HG02852 (cell line): ENCODE data around the gene BMPER.

Source experiments
- ATAC-seq: cut with Tn5 transposase; IDR thresholded peaks from one replicate; pipeline ENCODE4 v1.9.1; 2021; ENCODE audit warnings: mild to moderate bottlenecking, moderate library complexity; ENCODE audit not compliant: unreplicated experiment

The BMPER gene

DNA sequence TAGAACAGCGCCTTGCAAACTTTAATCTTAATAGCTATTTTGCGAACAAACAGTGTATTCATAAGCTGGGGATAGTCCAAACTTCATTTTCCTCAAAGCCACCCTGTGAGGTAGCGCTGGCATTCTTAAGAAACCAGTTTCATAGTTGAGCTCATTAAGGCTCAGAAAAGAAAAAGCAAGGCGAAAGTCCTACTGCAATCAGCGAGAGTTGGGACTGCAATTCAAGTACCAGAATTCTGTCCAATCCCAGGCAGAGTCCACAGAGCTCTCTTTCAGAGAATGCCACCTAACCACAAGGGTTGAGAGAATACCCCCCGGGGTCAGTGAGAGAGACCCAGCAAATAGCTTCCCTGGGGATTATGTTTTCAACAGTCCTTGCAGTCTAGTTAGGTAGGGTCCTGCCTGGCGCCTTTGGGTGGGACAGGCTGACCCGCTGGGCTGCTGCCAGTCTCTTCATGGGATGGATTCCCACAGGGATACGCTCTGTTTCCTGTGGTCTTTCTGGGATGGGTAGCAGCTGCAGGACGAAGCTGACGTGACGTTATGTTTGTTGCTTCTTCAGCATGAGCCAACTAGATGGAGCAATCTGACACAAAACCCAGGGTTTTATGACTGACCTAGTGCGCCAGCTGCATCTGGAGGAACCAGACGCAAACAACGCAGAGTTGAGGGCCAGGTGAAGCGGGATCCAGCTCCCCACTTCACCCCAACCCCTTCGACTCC lies 16.0 kb downstream of the BMPER start:
- no peak for ATAC-seq

DNA sequence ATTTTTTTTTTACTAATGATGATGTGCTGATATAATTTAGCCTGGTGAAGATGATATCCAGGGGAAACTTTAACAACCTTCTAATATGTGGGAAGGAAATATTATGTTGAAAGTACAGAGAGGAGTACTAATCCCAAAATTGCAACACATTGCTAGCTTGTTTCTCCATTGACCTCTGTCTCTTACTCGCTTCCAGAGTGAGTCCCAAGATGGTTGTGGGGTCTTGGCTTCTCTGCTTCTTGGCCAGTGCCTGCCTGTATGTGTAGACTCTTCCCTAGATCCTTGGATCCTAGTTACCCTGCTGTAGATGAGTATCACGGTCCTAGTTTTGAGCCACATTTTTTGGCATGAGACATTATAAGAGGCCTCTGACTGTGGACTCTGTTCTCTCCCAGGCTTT lies 17.5 kb downstream of the BMPER start:
- ATAC-seq = no peak

DNA sequence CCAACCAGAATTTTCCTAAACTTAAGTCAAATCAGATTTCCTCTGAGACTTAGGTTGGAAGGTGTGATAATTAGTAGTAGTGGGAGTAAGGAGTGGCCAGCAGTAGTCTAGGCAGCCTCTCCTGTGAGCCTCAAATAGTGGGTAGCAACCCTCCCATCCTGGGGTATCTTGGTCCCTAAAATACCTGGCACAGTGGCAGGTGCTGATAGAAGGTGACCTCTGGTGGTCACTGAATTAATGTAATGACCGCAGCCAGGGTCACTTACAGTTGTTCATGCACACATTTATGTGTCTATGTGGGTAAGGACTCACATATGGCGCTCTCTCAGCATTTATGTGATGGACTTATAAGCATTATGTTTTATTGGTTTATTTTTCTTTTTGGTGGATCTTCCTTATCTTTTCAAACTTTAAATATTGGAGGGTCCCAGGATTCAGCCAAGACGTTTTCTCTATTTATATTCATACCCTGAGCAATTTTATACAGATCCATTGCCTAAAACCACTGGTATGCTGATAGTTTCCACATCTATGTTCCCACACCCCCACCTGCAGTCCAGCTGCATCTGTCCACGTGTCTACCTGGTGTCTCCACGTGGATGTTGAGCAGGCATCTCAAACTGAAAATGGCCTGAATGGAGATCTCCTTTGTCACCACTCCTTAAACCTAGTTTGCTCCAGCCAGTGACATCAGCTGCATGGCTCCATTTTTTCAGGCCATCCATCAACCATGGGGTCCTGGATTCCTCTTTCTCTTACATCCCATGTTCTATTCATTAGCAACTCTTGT lies 18.3 kb downstream of the BMPER start:
- no peak for ATAC-seq

DNA sequence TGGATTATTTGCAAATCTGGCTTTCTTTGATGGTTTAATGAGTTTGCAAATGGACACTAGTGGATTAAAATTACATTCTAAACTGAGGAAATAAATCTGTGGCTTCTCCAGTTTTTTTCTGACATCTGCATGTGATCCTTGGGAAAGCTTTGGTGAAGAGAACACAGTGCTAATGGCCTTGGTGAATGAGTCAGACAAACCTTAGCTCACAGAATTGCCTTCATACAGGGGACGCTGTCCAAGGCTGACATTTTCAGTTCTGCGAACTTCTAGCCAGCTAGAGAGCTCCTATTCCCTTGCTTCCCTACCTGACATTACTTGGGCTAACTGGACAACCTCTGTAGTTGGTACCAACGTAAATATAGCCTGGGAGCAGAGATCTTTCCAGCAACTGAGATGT lies 21.2 kb downstream of the BMPER start:
- no peak for ATAC-seq

DNA sequence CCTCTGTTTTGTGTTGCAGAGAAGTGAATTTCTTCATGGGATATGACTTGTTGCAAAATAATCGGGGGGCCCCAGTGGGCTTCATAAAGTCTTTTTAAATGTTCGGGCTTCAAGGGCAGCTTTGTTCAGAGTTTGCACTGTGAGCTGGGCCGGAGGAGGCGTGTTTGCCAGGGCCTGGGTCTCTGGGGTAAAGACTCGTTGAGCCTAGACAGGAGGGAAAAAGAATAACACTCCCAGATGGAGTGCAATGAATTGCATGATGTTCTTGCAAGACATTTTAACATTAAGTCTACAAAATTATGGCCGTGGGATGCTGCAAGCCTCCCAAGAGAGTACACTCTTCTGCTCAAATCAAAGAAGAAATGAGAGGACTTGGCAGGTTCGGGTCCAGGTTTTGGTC lies 23.6 kb downstream of the BMPER start:
- no peak for ATAC-seq

DNA sequence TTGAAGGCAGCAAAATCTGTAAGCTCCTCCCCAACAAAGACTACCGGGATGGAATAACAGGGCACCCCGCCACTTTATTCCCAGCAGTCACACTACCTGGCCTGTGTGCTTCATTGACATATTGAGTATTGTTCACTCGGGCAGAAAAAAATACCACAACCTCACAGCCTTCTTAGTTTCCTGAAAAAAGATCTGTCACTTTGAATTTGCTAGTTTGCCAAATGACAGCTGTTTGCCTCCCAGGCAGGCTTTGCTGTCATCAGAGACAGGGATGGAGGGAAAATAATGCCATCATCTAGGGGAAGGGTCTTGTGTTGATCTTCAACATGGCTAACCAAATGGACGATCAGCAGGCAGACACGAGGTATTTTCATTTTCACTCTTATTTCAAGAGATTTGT lies 26.9 kb downstream of the BMPER start:
- no peak for ATAC-seq

DNA sequence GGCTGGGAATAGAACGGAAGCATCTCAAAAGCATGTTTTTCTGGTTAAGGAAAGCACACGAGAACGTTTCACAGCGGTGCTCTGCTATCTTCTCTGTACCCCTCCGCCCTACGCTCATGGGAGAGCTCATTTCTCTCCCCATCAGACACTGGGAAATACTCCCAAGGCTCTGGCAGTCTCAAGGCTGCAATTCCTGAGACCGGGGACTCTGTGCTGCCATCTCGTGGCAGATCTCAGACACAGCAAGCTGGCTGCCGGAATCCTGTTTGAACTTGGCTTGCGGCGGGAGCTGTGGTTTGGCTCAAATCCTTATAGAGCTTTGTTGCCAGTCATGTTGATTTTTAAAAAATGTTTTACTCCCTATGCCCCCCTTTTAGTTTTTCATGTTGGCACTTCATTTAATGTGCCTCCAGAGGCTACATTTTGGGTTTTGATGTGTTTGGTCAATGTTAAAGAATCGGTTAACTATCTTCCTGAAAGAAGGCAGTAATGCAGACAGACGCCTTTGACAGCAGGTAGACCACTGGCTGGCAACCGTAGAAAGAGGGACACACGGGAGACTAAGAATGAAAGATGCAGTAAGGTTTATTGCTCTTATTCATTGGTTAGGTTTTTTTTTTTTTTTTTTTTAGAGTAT lies 27.6 kb downstream of the BMPER start:
- ATAC-seq = peak; percentile 88

DNA sequence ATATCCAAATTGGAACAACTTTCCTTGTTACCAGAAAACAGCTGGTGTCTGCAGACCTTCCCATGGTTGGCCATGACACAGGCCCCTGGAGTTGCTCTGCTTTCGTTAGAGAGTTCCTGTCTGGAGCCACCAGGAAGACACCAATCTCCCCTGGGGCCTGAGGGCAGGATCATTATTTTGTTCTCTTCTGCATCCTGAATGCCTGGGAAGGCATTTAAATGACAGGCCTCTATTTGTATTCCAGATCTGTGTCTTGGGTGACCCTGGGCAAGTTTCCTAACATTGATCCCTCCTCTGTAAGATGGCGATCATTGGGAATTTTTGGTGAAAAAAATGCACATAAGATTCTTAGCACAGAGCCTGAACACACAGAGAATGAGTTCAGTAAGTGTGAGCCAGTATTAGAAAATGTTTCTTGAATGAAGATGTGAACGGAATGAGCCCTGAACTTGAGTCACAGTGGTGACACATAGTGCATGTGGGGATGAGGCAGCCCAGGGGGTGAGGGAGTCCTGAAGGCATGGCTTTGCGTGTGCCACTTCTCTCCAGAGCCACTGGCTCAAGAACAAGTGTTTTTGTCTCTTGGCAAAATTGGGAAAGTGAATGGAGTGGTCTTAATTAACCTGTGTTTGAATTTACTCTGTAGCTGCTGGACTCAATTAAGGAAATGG lies 28.4 kb downstream of the BMPER start:
- no peak for ATAC-seq

DNA sequence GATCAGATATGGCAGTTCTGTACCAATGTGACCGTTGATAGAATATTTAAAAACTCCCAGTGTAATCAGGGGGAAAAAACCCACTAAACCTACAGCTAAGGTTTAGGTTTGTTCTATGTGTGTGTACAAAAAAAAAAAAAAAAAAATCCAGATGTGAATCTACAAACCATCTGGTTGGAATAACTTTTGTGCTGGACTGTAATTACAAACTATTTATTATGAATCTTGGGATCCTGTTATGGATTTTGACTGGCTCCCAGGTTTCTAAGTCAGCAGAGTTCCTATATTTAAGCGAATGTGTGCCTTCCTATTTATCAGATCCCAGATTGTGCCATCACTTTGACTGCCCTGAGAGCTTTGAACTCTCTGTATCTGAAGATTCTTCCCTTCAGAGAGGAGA lies 29.1 kb downstream of the BMPER start:
- ATAC-seq = no peak

DNA sequence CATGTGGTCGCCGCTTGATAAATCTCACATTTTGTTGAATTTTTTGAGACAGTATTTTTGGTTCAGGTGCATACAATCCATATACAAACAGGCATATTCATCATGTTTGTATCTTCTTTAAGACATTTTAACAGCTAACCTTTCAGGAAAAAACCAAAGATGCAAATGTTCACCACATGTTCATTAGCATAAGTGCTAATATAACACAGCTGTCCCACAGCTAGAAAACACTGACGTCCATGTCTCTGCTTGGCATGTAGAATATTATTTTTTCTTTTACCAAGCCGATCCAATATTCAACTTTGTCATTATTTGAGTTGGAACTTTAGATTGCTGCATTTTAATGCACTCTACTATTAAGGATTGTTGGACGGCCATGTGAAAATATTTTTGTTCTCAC lies 31.2 kb downstream of the BMPER start:
- ATAC-seq = no peak

DNA sequence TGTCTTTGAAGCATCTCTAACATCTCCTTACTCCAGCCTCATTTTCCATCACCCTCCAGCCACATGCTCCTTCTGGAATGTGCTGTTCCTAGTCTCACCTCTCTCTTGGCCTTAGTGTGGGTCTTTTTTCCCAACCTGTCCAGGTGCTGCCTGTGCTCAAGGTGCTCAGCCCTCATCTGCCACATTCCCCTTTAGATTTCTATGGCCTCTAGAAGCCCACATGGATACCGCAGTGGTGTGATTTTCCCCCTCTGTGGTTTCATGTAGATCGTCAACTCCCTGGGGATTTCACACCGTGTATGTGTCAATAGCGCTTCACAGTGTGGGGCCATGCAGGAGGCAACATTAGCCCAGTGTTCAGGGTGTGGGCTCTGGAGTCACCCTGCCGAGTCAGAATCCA lies 32.5 kb downstream of the BMPER start:
- ATAC-seq = no peak

DNA sequence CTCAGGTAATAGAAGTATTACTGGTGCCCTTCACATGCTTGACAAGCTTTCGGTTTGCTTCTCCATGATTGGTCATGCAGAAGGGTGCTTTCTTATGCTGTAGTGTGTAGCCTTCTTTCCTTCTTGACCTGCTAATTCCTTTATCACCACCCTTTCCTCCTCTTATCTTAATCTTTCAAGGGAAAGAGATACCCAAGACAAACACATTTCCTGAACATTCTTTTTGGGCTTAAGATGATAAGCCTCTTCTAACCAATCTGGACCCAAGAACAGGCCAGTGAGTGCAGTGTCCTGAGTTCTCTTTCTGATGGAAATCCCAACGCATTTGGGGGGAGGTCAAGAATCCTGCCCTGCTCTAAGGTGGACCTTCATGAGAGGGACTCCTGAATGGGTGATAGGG lies 33.8 kb downstream of the BMPER start:
- no peak for ATAC-seq

DNA sequence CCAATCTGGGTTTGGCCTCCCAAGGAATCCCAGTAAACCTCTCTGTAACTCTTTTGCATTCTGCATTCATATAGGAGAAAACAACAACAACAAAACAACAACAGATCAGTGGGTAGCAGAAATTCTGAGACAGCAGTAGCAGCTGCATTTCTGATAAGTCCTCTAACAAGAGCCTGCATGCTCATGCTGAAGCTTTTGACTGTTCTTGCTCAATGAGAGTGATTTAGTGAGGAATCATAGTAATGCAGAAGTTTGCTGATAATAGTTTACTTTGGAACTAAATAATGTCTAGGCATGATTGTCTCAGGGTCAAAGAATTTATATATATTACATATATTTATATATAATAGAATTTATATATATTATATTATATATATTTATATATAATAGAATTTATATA lies 35.2 kb downstream of the BMPER start:
- ATAC-seq = no peak

DNA sequence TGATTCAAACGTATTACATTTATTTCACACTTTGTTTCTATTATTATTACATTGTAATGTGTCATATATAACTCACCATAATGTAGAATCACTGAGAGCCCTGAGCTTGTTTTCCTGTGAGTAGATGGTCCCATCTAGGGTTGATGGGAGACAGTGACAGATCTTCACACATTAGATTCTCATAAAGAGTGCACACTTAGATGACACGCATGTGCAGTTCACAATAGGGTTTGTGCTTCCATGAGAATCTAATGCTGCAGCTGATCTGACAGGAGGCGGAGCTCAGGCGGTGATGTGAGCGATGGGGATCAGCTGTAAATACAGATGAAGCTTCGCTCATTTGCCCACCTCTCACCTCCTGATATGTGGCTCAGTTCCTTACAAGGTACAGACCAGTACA lies 36.1 kb downstream of the BMPER start:
- no peak for ATAC-seq

DNA sequence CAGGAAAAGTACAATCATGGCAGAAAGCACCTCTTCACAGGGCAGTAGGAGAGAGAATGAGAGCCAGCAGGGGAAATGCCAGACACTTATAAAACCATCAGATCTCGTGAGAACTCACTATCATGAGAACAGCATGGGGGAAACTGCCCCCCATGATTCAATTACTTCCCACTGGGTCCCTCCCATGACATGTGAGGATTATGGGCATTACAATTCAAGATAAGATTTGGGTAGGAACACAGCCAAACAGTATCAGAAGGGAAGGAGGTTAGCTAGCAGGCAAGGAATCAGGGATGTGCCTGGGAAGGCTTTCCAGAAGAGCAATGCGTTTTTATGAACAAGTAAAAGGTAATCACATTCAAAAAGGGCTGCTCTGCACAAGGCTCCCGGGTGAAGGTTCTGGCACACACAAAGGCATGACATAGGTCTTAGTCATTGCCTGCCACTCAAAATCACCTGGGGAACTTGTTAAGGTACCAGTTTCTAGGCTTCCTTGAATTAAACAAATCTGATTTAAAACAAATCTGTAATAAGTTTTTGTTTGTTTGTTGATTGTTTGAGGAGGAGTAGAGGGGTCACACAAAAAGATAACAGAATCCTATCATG lies 40.9 kb downstream of the BMPER start:
- ATAC-seq = no peak

DNA sequence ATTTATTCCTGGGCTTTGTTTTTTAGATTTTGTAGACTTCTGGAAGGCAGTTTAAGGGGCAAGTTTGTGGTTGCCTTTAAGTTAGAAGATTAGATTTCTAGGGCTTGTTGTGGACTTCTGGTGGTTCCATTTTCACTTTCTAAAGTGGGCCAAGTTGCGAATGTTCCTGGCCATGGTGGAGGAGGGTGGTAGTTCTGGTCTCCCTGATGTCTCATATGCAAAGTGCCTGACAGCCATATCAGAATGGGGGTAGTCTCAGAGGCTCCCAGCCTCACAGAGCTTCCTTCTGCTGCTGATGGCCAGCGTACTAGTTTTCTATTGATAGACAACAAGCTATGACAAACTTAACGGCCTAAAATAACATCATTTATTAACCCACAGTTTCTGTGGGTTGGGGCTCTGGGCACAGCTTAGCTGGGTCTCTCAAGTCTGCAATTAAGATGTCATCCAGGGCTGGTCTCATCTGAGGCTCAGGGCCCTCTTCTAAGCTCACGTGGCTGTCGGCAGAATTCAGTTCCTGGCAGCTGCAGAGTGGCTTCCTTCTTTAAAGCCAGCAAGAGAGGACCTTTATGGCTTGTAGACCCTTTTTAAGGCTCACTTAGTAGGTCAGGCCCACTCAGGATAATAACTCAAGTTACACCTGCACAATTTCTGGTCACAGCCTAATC lies 44.8 kb downstream of the BMPER start:
- no peak for ATAC-seq

DNA sequence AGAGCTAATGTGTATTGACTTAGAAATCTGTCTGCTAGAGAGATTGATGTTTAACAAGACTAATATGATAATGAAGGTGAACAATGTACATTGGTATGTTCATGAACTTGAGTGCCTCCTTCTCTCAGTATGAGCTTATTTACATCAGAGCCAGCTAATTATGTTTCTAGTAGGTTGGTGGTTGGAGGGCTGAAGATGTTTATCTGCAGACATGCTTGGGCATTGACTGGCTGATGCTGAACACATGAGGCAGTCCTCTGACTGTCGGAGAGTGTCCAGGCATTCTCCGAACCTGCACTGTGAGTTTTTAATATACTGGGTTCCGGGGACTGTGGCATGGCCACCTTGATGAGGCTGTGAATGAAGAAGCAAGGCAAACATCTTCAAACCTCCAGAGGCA lies 47.5 kb downstream of the BMPER start:
- no peak for ATAC-seq

DNA sequence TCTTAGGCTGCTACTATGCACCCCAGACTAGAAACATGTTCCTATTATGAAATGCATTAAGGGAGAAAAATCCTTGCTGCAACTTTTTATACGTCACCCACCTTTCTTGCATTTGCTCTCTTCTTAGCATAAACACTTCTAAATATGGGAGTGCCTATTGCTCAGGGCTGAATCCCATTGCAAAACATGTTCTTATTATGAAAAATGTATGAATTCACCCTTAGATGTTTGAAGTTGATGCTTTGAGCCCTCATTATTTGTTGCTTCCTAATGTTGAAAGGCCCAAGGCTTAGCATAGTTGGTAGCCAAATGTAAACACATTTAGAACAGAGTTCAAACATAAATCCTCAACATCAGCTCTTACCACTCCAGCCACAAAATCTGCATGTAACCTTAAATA lies 52.8 kb downstream of the BMPER start:
- no peak for ATAC-seq

DNA sequence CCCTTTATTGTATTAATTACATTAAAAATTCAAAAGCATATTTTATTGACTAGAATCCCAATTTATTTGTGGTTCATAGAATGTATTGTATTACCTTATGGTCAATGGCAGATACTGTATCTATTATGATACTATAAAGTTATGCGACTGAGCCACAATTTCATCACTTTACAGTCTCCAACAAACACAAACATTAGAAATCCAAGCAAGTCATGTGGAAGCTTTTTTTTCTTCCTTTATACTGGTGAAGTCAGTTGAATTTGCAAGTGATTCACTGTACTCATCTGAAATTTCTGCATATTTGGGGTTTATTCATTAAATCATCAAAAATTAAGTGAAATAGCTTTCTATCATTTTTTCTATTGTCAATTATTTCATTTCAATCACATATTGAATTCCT lies 54.3 kb downstream of the BMPER start:
- no peak for ATAC-seq

DNA sequence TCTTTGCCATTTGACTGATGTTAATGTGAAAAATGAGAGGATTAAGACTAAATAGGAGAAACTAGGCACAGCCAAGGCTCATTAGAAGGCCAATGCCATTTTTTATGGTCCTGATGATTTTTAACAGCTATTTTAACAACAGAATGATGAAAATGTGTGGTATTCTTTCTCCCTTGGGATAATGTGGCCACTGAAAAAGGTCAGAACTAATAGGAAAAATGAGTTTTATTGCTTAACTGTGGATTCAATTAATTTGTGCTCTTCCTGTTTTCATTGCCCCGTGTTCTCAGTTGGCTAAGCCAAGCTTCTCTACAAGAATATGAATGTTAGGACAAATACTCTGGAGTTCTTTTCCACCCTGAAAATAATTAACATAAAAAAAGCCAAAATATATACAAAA lies 56.6 kb downstream of the BMPER start:
- ATAC-seq = no peak
